Stimulated activated CD4-positive, alpha-beta T cell treated with anti-CD3 and anti-CD28 coated beads, Interleukin-1b, Interleukin-23, amount 100 ng/mL, for 1 hour (primary cell): ENCODE results near the gene KLHL40.

Experiments
- DNase-seq, 2 donors: peaks; one replicate each; pipeline ENCODE4 v3.0.0-alpha.2; 2020; ENCODE audit warnings: low read depth in 2 of 2

KLHL40 gene

DNA sequence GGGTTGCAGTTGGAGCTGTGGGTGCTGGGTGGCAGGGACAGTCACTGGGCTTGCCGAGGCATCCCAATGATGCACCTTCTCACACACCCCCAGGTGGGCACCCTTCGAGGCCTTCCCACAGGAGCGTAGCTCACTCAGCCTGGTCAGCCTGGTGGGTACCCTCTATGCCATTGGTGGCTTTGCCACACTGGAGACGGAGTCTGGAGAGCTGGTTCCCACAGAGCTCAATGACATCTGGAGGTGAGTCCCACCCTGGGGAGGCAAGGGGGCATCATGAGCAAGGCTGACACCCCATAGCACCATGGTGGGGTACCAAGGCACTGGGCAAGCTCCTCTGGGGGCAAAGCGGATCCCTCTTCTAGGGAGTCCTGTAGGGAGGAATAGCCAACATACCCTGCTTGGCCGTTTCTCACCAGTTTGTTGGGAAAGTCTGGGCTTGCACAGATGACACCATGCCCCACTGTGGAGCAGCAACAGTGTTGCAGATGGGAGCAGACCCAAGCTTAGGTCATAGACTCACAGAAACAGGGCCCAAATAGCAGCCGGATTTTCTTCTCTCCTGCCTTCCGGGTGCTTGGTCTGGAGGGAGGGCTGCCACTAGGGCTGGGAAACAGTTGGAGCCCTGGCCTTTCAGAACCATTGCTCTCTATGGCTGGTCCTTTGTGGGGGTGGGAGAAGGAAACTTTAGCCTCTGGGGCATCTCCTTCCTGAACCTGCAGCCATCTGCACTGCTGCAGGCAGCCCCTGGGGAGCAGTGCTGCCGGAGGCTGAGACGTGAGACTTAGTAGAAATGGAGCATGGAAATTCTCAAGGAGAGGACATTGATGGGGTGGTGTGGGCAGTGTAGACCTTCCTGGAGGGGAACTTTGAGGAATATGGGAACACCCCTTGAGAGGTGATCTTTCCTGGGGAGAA lies 5.7 kb downstream of the KLHL40 start:
- no peak for DNase-seq

DNA sequence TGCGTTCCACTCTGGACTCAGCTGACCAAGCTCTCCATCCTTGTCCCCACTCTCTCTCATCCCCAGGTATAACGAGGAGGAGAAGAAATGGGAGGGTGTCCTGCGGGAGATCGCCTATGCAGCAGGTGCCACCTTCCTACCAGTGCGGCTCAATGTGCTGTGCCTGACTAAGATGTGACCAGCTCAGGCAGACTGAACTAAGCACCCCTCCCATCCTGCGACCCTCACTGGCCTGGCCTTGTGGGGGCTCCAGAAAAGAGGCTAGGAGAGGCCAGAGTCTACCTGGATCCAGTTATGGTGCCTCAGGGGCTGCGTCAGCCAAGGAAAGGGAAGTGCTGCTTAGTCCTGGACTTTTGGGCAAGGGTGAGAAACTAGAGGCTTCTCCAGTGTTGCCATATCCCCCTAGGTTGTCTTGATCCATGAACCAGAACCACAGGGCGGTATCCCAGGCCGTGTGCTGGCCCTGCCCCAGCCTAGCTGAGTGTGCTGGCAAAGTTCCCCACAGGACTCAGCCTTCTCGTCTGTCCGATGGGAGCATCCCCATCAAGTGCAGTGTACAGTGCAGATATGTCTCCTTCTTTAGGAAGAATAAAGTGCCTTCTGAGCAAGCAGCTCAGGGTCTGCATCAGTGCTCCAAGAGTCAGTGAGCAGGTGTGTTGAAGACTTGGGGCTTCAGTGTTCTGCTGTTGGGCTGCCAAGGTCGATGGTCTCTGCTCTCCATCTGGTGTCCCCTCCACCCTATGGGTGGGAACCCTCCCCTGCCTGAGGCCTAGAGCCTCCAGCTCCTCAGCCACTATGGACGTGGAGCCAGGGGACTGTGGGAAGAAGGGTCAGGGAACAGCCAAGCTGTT lies 6.7 kb downstream of the KLHL40 start:
- no peak for DNase-seq

DNA sequence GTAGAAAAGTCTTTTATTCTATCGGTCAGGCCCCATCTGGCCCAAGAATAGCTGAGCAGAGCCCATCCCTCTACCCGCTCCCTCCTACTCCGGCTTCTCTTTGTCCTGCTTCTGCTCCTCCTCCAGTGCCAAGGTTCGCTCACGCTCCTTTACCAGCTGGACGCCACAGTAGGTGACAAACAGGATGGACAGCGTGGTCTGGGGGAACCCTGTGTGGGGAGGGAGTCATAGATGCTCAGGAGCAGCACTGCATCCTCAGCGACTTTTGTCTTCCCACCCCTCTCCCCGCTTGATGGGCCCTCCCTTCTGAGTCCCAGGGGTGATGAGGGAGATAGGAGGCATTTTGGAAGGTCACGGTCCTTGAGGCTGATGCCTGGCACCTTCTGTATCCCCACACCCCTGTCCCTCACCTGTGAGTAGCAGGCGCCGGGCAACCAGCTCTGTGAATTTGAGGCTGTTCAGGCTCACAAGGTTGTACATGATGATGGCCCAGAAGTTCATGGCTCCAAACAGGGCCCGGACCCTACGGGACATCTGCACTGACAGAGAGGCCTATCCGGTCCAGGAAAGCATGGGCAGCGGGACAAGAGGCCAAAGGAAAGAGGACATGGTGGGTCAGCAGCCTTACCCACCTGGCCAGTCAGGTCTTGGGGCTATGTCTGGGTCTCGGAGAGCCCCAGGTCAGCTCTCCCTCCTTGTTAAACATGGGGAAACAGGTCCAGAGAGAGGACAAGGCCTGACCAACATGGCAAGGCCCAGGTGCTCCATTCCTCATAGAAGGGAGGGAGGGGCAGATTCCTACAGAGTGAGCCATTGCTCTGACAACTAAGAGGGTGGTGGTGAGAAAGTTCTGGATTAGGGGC lies 7.6 kb downstream of the KLHL40 start:
- DNase-seq: no peak

DNA sequence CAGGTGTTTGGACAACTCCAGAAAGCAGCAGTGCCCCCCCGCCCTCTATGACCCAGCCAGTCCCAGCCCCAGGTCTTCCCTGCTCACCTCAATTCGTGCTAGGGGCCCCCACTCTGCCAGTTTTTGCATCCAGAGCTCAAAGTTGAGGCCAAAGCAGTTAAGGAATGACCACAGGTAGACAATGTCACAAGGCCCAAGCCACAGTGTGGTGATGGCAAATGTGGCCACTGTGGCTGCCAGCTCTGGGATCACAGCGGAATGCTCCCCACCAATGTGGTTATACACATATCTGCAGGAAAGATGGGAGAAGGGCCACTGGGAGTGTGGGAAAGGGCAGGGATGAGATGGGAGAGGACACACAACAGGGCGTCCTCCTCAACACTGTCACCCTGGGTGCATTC lies 8.2 kb downstream of the KLHL40 start:
- DNase-seq: no peak

- no peak for DNase-seq
Observed at GRCh38 chr3:42694366-42694765, 9.0 kb downstream of the KLHL40 start.

GRCh38 chr3:42696356-42697288 lies 11.3 kb downstream of the KLHL40 start:
- DNase-seq: no peak

GRCh38 chr3:42697289-42698051 lies 12.1 kb downstream of the KLHL40 start:
- DNase-seq: no peak

DNA sequence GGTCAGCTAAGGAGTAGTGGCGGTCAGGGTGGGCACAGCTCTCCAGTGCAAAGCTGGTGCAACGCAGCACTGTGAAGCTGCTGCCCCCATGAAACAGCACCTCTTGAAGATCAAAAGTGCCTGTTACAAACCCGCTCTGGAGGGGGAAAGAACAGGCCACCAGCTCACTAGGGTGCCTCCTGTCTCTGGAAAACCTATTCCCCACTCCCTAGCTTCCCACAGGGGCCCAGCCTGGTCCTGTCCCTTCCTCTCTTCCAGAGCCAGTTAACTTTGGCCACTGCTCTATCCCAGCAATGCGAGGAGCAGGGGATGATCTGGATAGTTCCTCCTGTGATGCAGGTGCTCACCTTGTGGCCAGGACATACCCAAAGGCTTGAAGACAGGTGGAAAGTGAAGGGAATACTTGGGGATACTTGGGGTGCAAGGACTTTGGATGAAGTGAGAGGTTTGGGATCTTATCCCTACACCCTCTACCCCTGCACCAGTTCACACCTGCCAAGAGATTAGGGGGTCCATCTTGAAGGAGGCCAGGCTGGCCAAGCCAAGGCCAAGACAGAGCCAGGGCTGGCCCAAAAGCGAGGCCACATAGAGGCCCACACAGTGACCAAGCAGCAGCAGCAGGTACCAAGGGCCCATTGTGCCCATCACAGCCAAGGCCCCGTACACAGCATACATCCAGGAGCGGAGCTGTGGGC lies 13.0 kb downstream of the KLHL40 start:
- no peak for DNase-seq

- DNase-seq: no peak
Observed at GRCh38 chr3:42698911-42699230, 13.5 kb downstream of the KLHL40 start.

DNA sequence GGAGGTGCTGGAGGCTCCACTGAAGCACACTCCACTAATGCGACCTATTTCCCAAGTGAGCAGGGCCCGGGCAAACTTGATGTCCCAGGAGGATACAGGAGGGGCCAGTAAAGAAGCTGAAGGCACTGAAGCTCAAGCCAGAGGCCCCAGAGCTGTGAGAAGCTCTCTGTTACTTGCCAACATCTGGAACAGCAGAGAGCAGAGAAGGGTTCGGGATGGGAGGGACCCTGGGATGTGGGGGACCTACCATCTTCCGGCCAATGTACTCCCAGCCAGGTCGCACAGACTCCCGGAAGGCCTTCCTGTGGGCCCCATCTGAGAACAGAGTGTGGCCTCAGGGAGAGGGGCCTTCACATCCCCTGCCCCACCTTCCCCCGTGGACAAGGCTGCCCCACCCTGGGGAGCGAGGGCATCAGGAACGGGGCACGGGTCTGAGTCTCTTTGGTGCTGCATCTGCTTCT lies 14.2 kb downstream of the KLHL40 start:
- no peak for DNase-seq

GRCh38 chr3:42700366-42701288 lies 15.3 kb downstream of the KLHL40 start:
- DNase-seq: no peak

GRCh38 chr3:42701371-42702065 lies 16.2 kb downstream of the KLHL40 start:
- peak; percentile 11 to 20 for DNase-seq

- no peak for DNase-seq
Observed at GRCh38 chr3:42702066-42702951, 17.0 kb downstream of the KLHL40 start, which contains the start of gene HHATL. HHATL (minus strand) TSS chr3:42702798; CDS start chr3:42700826, 1,972 bp downstream.

- DNase-seq: no peak
Observed at GRCh38 chr3:42702982-42703694, 17.8 kb downstream of the KLHL40 start.

GRCh38 chr3:42703695-42704025 lies 18.3 kb downstream of the KLHL40 start:
- no peak for DNase-seq
